HG02885 (cell line): ENCODE data around the gene USP30.
"Not testable (repeated sequence)": the region's sequence is repeated elsewhere in the genome, so short reads cannot be mapped to it uniquely, and the experiment has no call there.

Experiments
- ATAC-seq: cut with Tn5 transposase; IDR thresholded peaks from one replicate; pipeline ENCODE4 v1.9.1; 2021; ENCODE audit warnings: mild to moderate bottlenecking; ENCODE audit not compliant: unreplicated experiment, poor library complexity

USP30 gene

GRCh38 chr12:109052097-109052413 lies 321 bp upstream of the USP30 start:
- ATAC-seq: no peak

GRCh38 chr12:109053382-109054123 lies 1.2 kb downstream of the USP30 start:
- peak; percentile 56 for ATAC-seq

- not testable (repeated sequence) for ATAC-seq
Measured at GRCh38 chr12:109054124-109054513, 1.7 kb downstream of the USP30 start.

- ATAC-seq: no peak
Measured at GRCh38 chr12:109054520-109054919, 2.1 kb downstream of the USP30 start.

DNA sequence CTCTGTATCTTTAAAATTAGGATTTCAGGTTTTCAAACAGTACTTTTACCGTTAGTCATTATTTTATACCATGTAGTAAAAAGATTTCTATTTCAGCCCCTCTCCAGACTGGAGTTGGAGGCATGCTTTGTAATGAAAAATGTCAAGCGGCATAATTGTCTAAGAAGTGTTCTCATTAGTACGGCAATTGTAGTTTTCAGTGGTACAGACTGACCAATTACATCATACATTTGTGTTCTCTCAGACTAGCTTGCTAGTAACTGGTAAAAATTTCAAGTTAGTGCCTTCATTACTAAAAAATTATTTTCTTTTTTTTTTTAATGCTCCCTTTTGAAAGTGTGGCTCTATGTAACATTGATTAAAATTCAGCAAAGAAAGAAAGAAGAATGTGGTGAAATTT lies 4.5 kb downstream of the USP30 start:
- ATAC-seq: no peak

DNA sequence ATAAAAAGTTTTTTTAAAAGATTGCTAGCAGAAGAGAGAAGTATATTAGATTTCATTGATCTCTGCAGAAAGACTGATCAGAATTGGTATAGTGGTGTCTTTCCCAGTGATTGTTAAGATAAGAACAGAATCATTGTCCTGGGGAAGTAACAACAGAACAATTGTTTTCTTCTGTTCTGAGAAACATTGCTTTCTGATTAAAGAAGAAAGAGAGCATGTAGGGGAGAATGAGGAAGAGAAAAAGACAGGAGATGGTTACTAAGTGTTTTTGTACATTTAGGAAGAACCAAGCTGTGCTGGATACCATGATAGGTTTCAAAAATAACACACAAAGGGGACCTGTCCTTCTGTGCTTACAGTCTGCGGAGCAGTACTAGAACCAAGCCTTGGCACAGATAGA lies 5.0 kb downstream of the USP30 start:
- no peak for ATAC-seq

- no peak for ATAC-seq
Measured at GRCh38 chr12:109058773-109059172, 6.4 kb downstream of the USP30 start.

GRCh38 chr12:109064143-109064542 lies 11.8 kb downstream of the USP30 start:
- no peak for ATAC-seq

DNA sequence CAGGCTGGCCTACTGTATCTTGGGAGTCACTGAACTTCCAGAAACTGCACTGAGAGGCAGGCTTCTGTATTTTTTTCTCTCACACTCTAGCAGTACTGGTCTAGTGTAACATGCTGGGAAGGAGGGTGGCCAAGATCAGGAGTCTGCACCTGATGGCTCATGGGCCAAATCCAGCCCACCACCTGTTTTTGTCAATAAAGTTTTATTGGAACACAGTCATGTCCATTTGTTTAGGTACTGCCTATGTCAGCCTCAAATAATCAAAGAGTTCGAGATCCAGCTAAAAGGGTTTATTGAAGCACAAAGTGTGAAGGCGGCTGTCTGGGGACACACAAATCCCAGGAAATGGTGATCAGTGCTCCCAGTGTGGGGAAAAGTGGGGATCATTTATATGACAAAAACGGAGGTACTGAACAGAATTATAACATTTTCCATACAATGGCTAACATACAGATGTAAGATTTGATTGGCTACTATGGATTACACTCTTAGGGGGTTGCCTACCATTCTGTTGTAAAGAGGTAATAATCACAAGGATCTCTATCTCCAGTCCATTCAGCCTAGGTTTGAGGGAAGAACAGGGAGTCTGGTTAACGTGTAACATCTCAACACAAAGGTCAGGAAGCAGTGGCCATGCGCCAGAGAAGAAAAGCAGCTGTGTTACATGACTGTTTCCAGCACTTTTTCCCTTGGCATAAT lies 12.9 kb downstream of the USP30 start:
- ATAC-seq: no peak

DNA sequence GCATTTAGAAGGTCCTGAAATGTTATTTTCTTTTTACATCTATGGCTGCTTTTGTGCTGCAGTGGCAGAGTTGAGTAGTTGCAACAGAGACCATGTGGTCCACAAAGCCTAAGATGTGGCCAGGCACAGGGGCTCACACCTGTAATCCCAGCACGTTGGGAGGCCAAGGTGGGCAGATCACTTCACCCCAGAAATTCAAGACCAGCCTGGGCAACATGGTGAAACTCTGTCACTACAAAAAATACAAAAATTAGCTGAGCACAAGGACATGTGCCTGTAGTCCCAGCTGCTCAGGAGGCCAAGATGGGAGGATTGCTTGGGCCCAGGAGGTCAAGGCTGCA lies 13.4 kb downstream of the USP30 start:
- no peak for ATAC-seq

GRCh38 chr12:109069307-109070271 lies 17.2 kb downstream of the USP30 start:
- no peak for ATAC-seq

DNA sequence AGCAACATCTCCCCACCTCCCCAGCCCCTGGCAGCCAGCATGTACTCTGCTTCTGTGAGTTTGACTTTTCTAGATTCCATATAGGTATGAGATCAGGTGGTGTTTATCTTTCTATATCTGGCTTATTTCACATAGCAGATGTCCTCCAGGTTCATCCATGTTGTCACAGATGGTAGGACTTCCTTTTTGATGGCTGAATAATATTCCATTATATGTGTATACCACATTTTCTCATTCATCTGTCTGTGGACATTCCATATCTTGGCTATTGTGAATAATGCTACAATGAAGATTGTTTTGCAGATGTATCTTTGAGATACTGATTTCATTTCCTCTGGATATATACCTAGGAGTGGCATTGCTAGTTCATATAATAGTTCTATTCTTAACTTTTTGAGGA lies 22.5 kb downstream of the USP30 start:
- no peak for ATAC-seq

GRCh38 chr12:109082751-109083150 lies 30.4 kb downstream of the USP30 start:
- ATAC-seq: no peak

DNA sequence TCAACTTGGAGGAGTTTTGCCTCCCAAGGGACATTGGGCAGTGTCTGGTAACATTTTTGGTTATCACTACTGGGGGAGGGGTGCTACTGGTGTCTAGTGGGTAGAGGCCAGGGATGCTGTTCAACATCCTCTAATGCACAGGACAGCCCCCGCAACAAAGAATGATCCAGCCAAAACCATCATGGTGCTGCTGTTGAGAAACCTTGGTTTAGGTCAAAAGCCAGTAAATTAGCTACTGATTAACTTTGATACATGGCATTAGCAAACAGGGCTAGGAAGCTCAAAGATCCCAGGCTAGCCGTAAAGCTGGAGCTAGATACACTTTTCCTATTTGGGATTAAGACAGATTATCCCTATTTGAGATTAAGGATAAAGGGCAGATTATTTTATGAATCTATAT lies 32.0 kb downstream of the USP30 start:
- ATAC-seq: no peak

GRCh38 chr12:109085590-109085989 lies 33.2 kb downstream of the USP30 start:
- ATAC-seq: no peak

DNA sequence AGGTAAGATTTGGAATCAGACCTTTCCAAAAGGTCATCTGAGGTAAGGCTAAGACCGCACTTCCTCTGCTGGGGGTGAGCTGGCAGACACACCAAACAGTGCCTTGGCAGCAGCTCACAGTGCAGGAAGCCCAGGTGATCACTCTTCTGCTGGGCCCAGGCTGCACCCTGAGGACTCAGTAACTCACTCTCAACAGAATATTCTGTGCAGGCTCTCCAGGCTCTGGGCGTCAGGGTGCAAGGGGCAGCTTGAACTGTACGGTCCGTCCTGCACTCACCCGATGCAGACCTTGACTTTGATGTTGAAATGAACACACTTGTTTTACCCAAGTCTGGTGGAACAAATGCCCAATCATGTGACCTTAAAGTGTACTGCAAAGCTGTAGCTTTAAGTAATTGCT lies 34.9 kb downstream of the USP30 start:
- ATAC-seq: no peak

- no peak for ATAC-seq
Measured at GRCh38 chr12:109088818-109089217, 36.4 kb downstream of the USP30 start.

GRCh38 chr12:109089683-109090082 lies 37.3 kb downstream of the USP30 start:
- no peak for ATAC-seq

DNA sequence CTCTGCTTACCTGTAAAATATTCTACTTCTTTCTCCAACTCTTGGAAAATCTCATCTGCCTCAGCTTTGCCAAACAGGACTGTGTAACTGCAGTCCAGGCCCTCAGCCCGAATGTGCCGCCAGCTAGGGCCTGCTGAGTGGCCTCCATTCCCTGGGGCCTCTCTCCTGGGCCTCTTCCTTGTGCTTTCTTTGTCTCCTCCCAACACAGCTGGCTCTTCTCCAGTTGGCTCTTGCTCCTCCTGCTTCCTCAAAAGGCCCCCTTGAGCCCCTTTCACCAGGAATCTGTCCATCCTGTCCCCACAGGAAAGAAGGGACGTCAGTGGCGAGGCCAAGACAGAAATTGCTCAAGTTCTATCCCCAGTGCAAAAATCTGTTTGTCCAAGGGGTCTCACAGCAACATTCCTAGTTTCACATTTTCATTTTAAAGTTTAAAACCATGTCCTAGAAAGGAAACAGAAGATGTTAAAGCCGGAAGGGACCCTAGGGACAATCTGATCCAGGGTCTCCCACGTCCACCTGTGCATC lies 40.2 kb downstream of the USP30 start:
- ATAC-seq: no peak

DNA sequence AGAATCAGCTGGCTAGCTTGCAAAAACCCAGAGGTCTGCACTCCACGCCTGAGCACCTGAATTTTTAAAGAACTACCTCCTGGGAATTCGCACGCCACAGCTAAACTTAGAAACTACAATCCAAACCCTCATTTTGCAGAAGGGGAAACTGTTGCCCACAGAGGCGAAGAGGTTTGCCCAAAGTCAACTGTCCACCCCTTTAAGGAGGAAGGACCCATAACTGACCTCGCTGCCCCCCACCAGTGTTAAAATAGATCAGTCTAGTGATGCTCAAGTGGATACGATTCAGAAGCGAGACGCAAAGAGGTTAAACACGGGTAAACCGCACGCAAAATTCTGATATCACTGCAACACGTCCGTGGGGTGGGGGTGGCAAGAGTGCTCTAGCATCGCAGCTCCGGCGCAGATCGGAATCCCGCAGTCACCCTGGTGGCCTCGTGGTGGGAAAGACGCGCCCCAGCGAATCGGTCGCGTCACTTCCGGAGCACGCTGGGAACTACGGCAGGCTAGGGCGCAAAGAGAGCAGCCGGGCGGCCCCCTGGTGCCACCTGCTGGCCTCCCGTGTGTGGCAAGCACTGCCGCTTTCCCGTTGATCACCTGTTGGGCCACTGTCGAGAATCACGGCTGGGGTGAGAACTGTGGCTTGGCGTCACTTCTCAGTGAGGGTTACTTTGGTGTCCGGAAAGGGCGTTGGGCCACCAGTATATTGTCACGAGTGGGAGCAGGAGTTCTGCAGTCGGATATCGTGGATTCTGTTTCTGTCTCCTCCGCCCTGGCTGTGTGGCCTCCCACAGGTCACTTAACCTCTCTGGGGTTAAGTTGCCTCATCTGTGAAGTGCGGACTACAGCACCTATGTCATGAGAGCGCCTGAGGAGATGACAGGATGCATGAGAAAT lies 40.9 kb downstream of the USP30 start, which contains the start of gene ALKBH2:
Gene ALKBH2 (minus strand): TSS at position 451 of the 897 bp plus-strand sequence. CDS start 686 bp downstream, outside the sequence.
- ATAC-seq: peak; percentile 70
